ENCODE measurements around the gene C1orf210.

DNA sequence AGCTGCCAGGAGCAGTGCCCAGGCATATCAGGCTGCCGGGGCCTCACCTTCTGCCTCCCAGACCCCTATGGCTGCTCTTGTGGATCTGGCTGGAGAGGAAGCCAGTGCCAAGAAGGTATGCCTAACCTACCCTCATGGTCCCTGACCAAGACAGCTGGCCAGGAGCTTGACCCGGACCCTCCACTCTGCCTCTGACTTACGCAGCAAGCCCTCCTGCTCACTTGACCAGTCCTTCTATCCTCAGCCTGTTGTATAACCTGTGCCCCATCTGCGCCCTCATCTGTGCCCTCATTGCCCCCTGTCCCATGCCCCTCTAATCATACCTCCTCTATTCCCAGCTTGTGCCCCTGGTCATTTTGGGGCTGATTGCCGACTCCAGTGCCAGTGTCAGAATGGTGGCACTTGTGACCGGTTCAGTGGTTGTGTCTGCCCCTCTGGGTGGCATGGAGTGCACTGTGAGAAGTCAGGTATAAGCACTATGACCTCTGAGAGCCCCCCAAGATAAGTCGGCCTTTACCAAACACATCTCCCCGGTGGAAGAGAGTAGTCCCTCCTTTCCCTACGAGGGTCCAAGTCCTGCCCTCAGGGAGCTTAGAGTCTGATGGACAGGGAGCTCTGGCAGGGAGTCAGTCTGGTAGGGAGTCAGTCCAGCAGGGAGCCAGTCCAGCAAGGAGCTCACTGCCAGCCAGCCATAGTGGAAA, 22.2 kb upstream of the C1orf210 start:
- TF ChIP-seq CTCF (IDR thresholded peaks at IDR 0.05) (no peak), EZH2 (IDR thresholded peaks at IDR 0.05; ENCODE audit: borderline replicate concordance, insufficient read depth, low read depth, low read length, poor library complexity, severe bottlenecking) (no peak)
